T-cell (primary cell): ENCODE results near the gene SDK1. TPM values are rescaled to one million over a fixed set of nuclear protein-coding genes. Genes with fewer than 3 reads are reported as not detected.

Experiments
- ATAC-seq, 4 experiments: fragments of 200-7000 bp in 3 of 4; fragments of 150-1000 bp in 1 of 4; cut with Tn5 transposase; replicated peaks in 1 of 4; 1 replicate in 3 of 4; 2 replicates in 1 of 4; pipeline ENCODE4 v1.10.0; 2021; ENCODE audit warnings: moderate library complexity in 3 of 4, mild to moderate bottlenecking in 2 of 4, moderate number of reproducible peaks in 1 of 4
- CTCF ChIA-PET, 2 donors: fragments of 300-600 bp; sonication (Branson Sonifier 250); formaldehyde crosslinking; loops; one replicate each; lab custom pipeline; 2022; ENCODE audit warnings: antibody characterized with exemption in 2 of 2; lab: Charles Lee
- POLR2A ChIA-PET, 2 donors: fragments of 300-600 bp; sonication (Branson Sonifier 250); formaldehyde crosslinking; loops; one replicate each; lab custom pipeline; 2022; ENCODE audit warnings: antibody characterized with exemption in 2 of 2; lab: Charles Lee
- DNase-seq, 35 experiments: peaks; one replicate each; pipeline versions ENCODE4 v3.0.0 to v3.0.0-alpha.2; 2013 to 2023
- H3K27ac ChIP-seq: one replicate; pipeline ENCODE4 v1.5.1; 2013; ENCODE audit warnings: low read length
- H3K27me3 ChIP-seq, 2 experiments: replicated peaks in 1 of 2; 1 replicate in 1 of 2; 2 replicates in 1 of 2; pipeline versions ENCODE4 v1.6.1 to v1.7.0; 2013; ENCODE audit warnings: low read length in 1 of 2, mixed read lengths in 1 of 2; ENCODE audit not compliant: control insufficient read depth in 2 of 2, insufficient read depth in 2 of 2; ENCODE audit errors: extremely low read depth in 1 of 2
- H3K36me3 ChIP-seq, 2 donors: 1 replicate in 1 of 2; 2 replicates in 1 of 2; pipeline versions ENCODE4 v1.6.1 to v1.7.0; 2013; ENCODE audit warnings: low read length in 1 of 2; ENCODE audit not compliant: control insufficient read depth in 2 of 2, insufficient read depth in 1 of 2; ENCODE audit errors: extremely low read depth in 1 of 2
- H3K4me1 ChIP-seq, 2 experiments: 1 replicate in 1 of 2; 2 replicates in 1 of 2; pipeline versions ENCODE4 v1.6.1 to v1.7.0; 2013; ENCODE audit warnings: low read length in 2 of 2, mixed read lengths in 1 of 2; ENCODE audit not compliant: insufficient read depth in 2 of 2, control insufficient read depth in 1 of 2; ENCODE audit errors: extremely low read depth in 1 of 2
- H3K4me3 ChIP-seq, 2 donors: 1 replicate in 1 of 2; 2 replicates in 1 of 2; pipeline versions ENCODE4 v1.5.1 to v1.7.0; 2013; ENCODE audit warnings: mild to moderate bottlenecking in 2 of 2, low read length in 1 of 2, moderate library complexity in 1 of 2; ENCODE audit not compliant: control insufficient read depth in 1 of 2; ENCODE audit errors: extremely low read depth in 1 of 2
- H3K9me3 ChIP-seq: 2 replicates; pipeline ENCODE4 v1.7.0; 2013
- H3K27ac Mint-ChIP-seq, 2 donors: one replicate each; pipeline ENCODE4 v1.8.0; 2020 to 2021; ENCODE audit warnings: mild to moderate bottlenecking in 2 of 2, mixed read lengths in 2 of 2
- H3K27me3 Mint-ChIP-seq, 2 donors: one replicate each; pipeline ENCODE4 v1.8.0; 2021 to 2022; ENCODE audit warnings: mixed read lengths in 2 of 2
- H3K36me3 Mint-ChIP-seq: one replicate; pipeline ENCODE4 v1.8.0; 2021; ENCODE audit warnings: mixed read lengths
- H3K4me1 Mint-ChIP-seq, 3 donors: one replicate each; pipeline ENCODE4 v1.8.0; 2020 to 2022; ENCODE audit warnings: mixed read lengths in 3 of 3, mild to moderate bottlenecking in 1 of 3
- H3K4me3 Mint-ChIP-seq, 3 donors: one replicate each; pipeline ENCODE4 v1.8.0; 2020 to 2022; ENCODE audit warnings: mild to moderate bottlenecking in 3 of 3, mixed read lengths in 3 of 3, moderate library complexity in 3 of 3
- H3K9me3 Mint-ChIP-seq, 3 donors: one replicate each; pipeline ENCODE4 v1.8.0; 2020 to 2022; ENCODE audit warnings: mixed read lengths in 3 of 3
- WGBS: methylation state at CpG from one replicate; pipeline ENCODE4 v1.1.5; 2013; ENCODE audit warnings: missing lambda C conversion rate; ENCODE audit not compliant: insufficient coverage; 5-methylcytosine and 5-hydroxymethylcytosine counted together
- total RNA-seq, 35 experiments: library from RNA in 6 of 35; stranded (reverse) in 6 of 35; fragments of 120-200 nt in 1 of 35; gene quantifications; one replicate each; pipeline versions ENCODE4 v1.2.1 to v1.2.4 and lab custom pipeline; 2013 to 2026

The SDK1 gene
- total RNA-seq, 5 donors from 2014 or later (not counting 1 experiment from before 2014, with no cell fraction given), result 0.47 to 1.7 (median 0.63) TPM

DNA sequence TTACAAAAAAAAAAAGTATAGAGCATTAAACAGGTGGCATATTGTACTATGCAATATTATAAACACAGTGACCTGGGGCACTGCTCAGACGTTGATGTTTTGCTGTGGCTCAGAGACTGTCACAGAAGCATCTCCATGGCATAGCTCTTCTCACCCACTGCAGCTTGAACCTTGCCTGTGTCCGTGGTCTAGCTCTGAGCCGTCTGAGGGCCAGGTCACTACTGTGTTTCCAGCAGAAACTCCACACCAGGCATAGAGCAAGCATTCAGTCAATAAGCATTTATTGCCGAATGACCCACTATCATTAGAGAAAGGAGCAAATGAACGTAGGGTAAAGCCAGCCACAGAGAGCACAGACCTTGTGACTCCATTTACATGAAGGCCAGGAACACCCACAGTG, 937.8 kb downstream of the SDK1 start:
- no peak overlapping the region for H3K27ac Mint-ChIP-seq
- no peaks in the 10 kb centered on the region for H3K36me3 Mint-ChIP-seq
- WGBS, result 75% methylated on average over 2 of the region's 5 CpGs

DNA sequence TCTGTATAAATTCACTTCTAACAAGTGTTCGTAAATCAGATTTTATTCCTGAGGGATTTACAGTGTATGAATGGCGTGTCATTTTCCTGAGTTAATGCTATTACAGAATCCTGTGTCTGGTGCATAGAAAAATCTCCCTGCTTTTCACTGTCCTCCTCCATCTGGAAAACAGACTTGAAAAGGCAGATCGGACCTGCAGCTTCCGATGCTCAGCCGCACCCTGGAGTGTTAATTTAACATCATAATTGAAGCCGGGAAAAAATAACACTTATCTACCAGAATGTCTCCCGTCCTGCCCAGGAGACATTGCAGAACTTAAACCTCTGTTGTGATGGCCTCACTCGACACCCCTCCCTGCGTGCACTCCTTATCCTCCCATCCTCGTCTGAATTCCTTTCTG, 939.0 kb downstream of the SDK1 start:
- H3K4me3 ChIP-seq, result no peak overlapping the region
- ChIA-PET POLR2A (no interaction called here), CTCF (no interaction called here)
- ATAC-seq (no peak), DNase-seq (no peak)
- H3K36me3 ChIP-seq, result no peaks in the 10 kb centered on the region
- Mint-ChIP-seq H3K4me3 (no peak overlapping the region), H3K9me3 (peaks cover 0 to 5% (median 0%) of the 10 kb centered on the region in 3 donors), H3K27ac (peak overlapping the region in 1 of 2 donors; percentile 2), H3K4me1 (peaks cover 9% of the 10 kb centered on the region in 3 donors), H3K27me3 (no peaks in the 10 kb centered on the region), H3K36me3 (no peaks in the 10 kb centered on the region)
- WGBS, result 85% methylated on average over 7 of the region's 10 CpGs
- H3K4me1 ChIP-seq, result no peaks in the 10 kb centered on the region
- peaks cover 0 to 2% of the 10 kb centered on the region in 2 experiments for H3K27me3 ChIP-seq
- H3K9me3 ChIP-seq, result no peaks in the 10 kb centered on the region
- H3K27ac ChIP-seq, result no peak overlapping the region

More for the DNA sequence above, 937.8 kb downstream of the SDK1 start:
- no peaks in the 10 kb centered on the region for H3K9me3 ChIP-seq
- H3K27ac ChIP-seq, result no peak overlapping the region
- Mint-ChIP-seq H3K9me3 (no peaks in the 10 kb centered on the region), H3K4me3 (no peak overlapping the region), H3K27me3 (no peaks in the 10 kb centered on the region), H3K4me1 (peaks cover 9% of the 10 kb centered on the region in 3 donors)
- ATAC-seq (no peak), DNase-seq (no peak)
- POLR2A ChIA-PET, result no interaction called here
- H3K4me3 ChIP-seq, result no peak overlapping the region
- H3K36me3 ChIP-seq, result no peaks in the 10 kb centered on the region
- H3K4me1 ChIP-seq, result no peaks in the 10 kb centered on the region
- CTCF ChIA-PET, result no interaction called here
- peaks cover 0 to 7% of the 10 kb centered on the region in 2 experiments for H3K27me3 ChIP-seq

DNA sequence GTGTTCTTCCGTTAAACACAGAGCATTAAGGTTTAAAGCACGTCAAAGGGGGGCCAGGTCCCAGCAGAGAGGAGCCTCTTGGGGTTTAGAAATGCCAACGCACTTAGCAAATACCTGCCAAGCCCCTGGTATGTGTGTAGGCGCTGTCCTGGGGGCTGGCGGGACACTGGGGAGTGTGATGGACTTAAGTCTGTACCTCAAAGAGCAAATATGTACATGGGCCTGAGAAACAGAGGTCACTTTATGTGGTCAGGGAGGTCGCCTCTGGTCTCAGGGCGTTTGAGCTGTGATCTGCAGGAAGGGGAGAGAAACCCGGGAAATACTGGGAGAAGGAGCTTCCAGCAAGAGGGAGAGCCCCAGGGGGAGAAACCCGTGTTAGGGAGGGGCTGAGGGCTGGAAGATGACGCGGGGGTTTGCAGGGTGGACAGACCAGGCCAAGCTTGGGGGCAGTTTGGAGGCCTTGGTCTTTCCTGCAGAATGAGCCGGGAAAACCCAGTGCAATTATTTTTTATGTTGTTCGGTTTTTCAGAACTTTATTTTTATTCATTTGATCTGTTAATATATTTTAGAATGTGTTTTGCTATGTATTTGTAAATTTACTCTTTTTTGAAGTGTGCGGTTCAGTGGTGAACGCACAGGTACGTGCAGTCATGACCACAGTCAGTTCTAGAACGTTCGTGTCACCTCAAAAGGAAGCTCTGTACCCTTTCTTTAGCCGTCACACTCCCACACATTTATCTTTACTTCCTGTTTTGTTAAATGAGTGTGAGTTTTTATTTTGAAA, 939.7 kb downstream of the SDK1 start:
- 72% methylated on average over 11 of the region's 19 CpGs for WGBS
- H3K27ac ChIP-seq, result no peak overlapping the region
- no peak overlapping the region for H3K4me3 ChIP-seq
- no peaks in the 10 kb centered on the region for H3K27me3 Mint-ChIP-seq
- H3K27ac Mint-ChIP-seq, result peak overlapping the region in 1 of 2 donors; percentile 21
- peaks cover 0 to 8% (median 2%) of the 10 kb centered on the region in 3 donors for H3K9me3 Mint-ChIP-seq
- no peaks in the 10 kb centered on the region for H3K4me1 ChIP-seq
- DNase-seq (no peak), ATAC-seq (no peak)
- no peaks in the 10 kb centered on the region for H3K36me3 Mint-ChIP-seq
- H3K9me3 ChIP-seq, result no peaks in the 10 kb centered on the region
- no peak overlapping the region for H3K4me3 Mint-ChIP-seq
- H3K36me3 ChIP-seq, result no peaks in the 10 kb centered on the region
- CTCF ChIA-PET, result no interaction called here
- POLR2A ChIA-PET, result no interaction called here
- H3K4me1 Mint-ChIP-seq, result peaks cover 9% of the 10 kb centered on the region in 3 donors
- H3K27me3 ChIP-seq, result peaks cover 0 to 2% of the 10 kb centered on the region in 2 experiments

DNA sequence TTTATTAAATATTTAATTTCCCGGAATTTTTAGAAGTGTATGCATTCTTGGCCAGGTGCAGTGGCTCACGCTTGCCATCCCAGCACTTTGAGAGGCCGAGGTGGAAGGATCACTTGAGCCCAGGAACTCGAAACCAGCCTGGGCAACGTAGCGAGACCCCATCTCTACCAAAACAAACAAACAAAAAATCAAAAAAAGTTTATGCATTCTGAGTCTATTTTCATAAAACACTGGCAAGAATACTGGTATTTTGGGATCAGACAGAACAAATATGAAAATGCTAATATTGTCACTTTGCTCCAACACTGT, 940.2 kb downstream of the SDK1 start:
- WGBS, result 55% methylated on average over 2 of the region's 6 CpGs
- CTCF ChIA-PET, result no interaction called here
- H3K4me3 ChIP-seq, result no peak overlapping the region
- H3K36me3 ChIP-seq, result no peaks in the 10 kb centered on the region
- no peak overlapping the region for H3K27ac ChIP-seq
- H3K9me3 ChIP-seq, result no peaks in the 10 kb centered on the region
- Mint-ChIP-seq H3K4me3 (no peak overlapping the region), H3K27ac (no peak overlapping the region), H3K36me3 (no peaks in the 10 kb centered on the region), H3K4me1 (peaks cover 9% of the 10 kb centered on the region in 3 donors), H3K9me3 (peaks cover 0 to 8% (median 2%) of the 10 kb centered on the region in 3 donors), H3K27me3 (no peaks in the 10 kb centered on the region)
- no peaks in the 10 kb centered on the region for H3K4me1 ChIP-seq
- no peak for ATAC-seq
- POLR2A ChIA-PET, result no interaction called here
- no peak for DNase-seq
- peaks cover 0 to 2% of the 10 kb centered on the region in 2 experiments for H3K27me3 ChIP-seq

DNA sequence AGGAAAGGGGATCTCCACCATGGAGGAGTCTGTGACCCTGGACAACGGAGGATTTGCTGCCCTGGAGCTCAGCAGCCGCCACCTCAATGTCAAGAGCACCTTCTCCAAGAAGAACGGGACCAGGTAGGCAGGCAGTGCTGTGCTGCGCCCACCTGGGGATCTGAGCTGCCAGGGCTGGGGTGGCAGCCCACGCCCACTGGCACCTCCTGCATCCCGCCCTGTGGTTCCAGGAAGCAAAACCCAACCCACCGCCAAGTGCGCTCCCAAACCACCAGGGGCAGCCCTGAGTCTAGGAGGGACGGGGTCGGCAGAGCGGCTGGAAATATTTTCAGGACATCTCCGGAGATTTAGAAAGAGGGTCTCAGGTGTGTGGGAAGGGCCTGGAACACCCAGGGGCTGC, 940.7 kb downstream of the SDK1 start:
- no peaks in the 10 kb centered on the region for H3K27me3 Mint-ChIP-seq
- ChIA-PET CTCF (no interaction called here), POLR2A (no interaction called here)
- H3K27me3 ChIP-seq, result peaks cover 0 to 2% of the 10 kb centered on the region in 2 experiments
- H3K9me3 ChIP-seq, result no peaks in the 10 kb centered on the region
- no peak overlapping the region for H3K4me3 Mint-ChIP-seq
- no peaks in the 10 kb centered on the region for H3K36me3 ChIP-seq
- no peak overlapping the region for H3K27ac ChIP-seq
- H3K4me3 ChIP-seq, result no peak overlapping the region
- no peaks in the 10 kb centered on the region for H3K4me1 ChIP-seq
- peaks cover 0 to 8% (median 2%) of the 10 kb centered on the region in 3 donors for H3K9me3 Mint-ChIP-seq
- no peak overlapping the region for H3K27ac Mint-ChIP-seq
- H3K36me3 Mint-ChIP-seq, result no peaks in the 10 kb centered on the region
- ATAC-seq, result no peak
- WGBS, result 89% methylated on average over 12 of the region's 12 CpGs
- no peak for DNase-seq
- peaks cover 9% of the 10 kb centered on the region in 3 donors for H3K4me1 Mint-ChIP-seq

DNA sequence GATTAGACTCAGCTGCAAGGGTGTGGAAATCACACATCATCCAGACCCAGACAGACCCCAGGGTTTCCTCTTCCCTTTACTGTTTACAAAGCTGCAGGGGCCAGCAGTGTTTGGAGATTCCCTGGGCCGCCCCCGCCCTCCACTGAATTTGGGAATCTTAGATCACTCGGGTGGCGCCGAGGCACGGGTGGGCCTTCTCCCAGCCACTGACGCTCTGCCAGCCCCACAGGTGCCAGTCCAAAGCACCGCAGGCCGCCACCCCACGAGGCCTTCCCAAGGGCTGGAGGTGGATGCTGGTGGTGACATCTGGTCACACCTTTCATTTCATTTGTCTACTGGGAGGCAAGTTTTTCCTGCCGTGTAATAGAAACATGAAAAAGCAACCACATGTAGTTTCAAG, 941.7 kb downstream of the SDK1 start:
- 86% methylated on average over 11 of the region's 11 CpGs for WGBS
- no peaks in the 10 kb centered on the region for H3K27me3 Mint-ChIP-seq
- ChIA-PET CTCF (no interaction called here), POLR2A (no interaction called here)
- Histone ChIP-seq H3K9me3 (no peaks in the 10 kb centered on the region), H3K27ac (no peak overlapping the region), H3K4me3 (no peak overlapping the region), H3K36me3 (no peaks in the 10 kb centered on the region), H3K4me1 (no peaks in the 10 kb centered on the region), H3K27me3 (peaks cover 0 to 2% of the 10 kb centered on the region in 2 experiments)
- H3K9me3 Mint-ChIP-seq, result peaks cover 0 to 8% (median 2%) of the 10 kb centered on the region in 3 donors
- H3K4me3 Mint-ChIP-seq, result no peak overlapping the region
- no peaks in the 10 kb centered on the region for H3K36me3 Mint-ChIP-seq
- H3K27ac Mint-ChIP-seq, result no peak overlapping the region
- peaks cover 9% of the 10 kb centered on the region in 3 donors for H3K4me1 Mint-ChIP-seq
- no peak for DNase-seq
- ATAC-seq, result no peak
